Keratinocyte (primary cell): ENCODE data around the gene VIPR2. TPM values are rescaled to one million over a fixed set of nuclear protein-coding genes. Genes with fewer than 3 reads are reported as not detected.

Experiments
- DNase-seq: peaks from one replicate; pipeline ENCODE4 v3.0.0-alpha.2; 2011; ENCODE audit warnings: low read depth, missing footprints, low spot score
- FAIRE-seq: peaks from 2 replicates; lab custom pipeline; 2011; peaks lifted over from hg19 to GRCh38; lab: Jason Lieb, UNC
- H2AFZ ChIP-seq: 2 replicates; pipeline ENCODE4 v1.6.0; 2012; ENCODE audit warnings: low read length, control low read depth, inconsistent platforms; ENCODE audit not compliant: control insufficient read depth
- H3K27ac ChIP-seq: 2 replicates; pipeline ENCODE4 v1.5.1; 2011; ENCODE audit warnings: low read length; ENCODE audit not compliant: control insufficient read depth, insufficient read depth
- H3K27me3 ChIP-seq: 3 replicates; pipeline ENCODE4 v1.6.0; 2011; ENCODE audit warnings: low read length; ENCODE audit not compliant: control insufficient read depth, insufficient read depth; ENCODE audit errors: extremely low read depth
- H3K36me3 ChIP-seq, 2 experiments: 2 replicates in 1 of 2; 3 replicates in 1 of 2; pipeline ENCODE4 v1.5.1; 2011; ENCODE audit warnings: low read length in 2 of 2, mild to moderate bottlenecking in 1 of 2; ENCODE audit not compliant: control insufficient read depth in 2 of 2, insufficient read depth in 2 of 2; ENCODE audit errors: extremely low read depth in 1 of 2
- H3K4me1 ChIP-seq: 3 replicates; pipeline ENCODE4 v1.5.1; 2011; ENCODE audit warnings: low read length; ENCODE audit not compliant: control insufficient read depth, insufficient read depth; ENCODE audit errors: extremely low read depth
- H3K4me2 ChIP-seq: 3 replicates; pipeline ENCODE4 v1.6.0; 2011; ENCODE audit warnings: low read depth, low read length; ENCODE audit not compliant: control insufficient read depth, insufficient read depth; ENCODE audit errors: extremely low read depth
- H3K4me3 ChIP-seq, 3 experiments: fragments of 200-600 bp in 1 of 3; sonication (generic) in 1 of 3; 2 replicates in 2 of 3; 3 replicates in 1 of 3; pipeline ENCODE4 v1.5.1; 2011 to 2016; ENCODE audit warnings: low read length in 3 of 3, mild to moderate bottlenecking in 3 of 3, control low read depth in 2 of 3, inconsistent platforms in 1 of 3, low read depth in 1 of 3, mixed read lengths in 1 of 3, mixed run types in 1 of 3, moderate library complexity in 1 of 3; ENCODE audit not compliant: control insufficient read depth in 2 of 3, insufficient read depth in 2 of 3; ENCODE audit errors: extremely low read depth in 1 of 3
- H3K79me2 ChIP-seq: 2 replicates; pipeline ENCODE4 v1.6.0; 2012; ENCODE audit warnings: low read length; ENCODE audit not compliant: control insufficient read depth, insufficient read depth
- H3K9ac ChIP-seq: 3 replicates; pipeline ENCODE4 v1.6.0; 2011; ENCODE audit warnings: low read length; ENCODE audit not compliant: control insufficient read depth, insufficient read depth; ENCODE audit errors: extremely low read depth
- H3K9me1 ChIP-seq: 3 replicates; pipeline ENCODE4 v1.6.0; 2011; ENCODE audit warnings: low read length; ENCODE audit not compliant: control insufficient read depth, insufficient read depth; ENCODE audit errors: extremely low read depth
- H3K9me3 ChIP-seq: 2 replicates; pipeline ENCODE4 v1.5.1; 2012; ENCODE audit warnings: low read depth, low read length; ENCODE audit not compliant: control insufficient read depth
- H4K20me1 ChIP-seq: 3 replicates; pipeline ENCODE4 v1.6.0; 2011; ENCODE audit warnings: low read length; ENCODE audit not compliant: control insufficient read depth, insufficient read depth; ENCODE audit errors: extremely low read depth
- EZH2 ChIP-seq: IDR thresholded peaks from one replicate; pipeline ENCODE4 v1.6.1; 2012; ENCODE audit warnings: inconsistent platforms, mild to moderate bottlenecking, low read length, moderate library complexity
- dilution Hi-C: fragments of 300-500 bp; cut with MboI; formaldehyde crosslinking; loops from one replicate; pipeline ENCODE4 v1.7.0; 2020; ENCODE audit warnings: low sequenced_read_pairs; ENCODE audit not compliant: extremely low pct_ligation_motif_present
- polyA plus RNA-seq, 5 experiments: library from polyadenylated mRNA; depleted of rRNA in 3 of 5; stranded (reverse) in 3 of 5; stranded (forward) in 1 of 5; unstranded in 1 of 5; fragments of >200 nt; gene quantifications; 1 replicate in 1 of 5; 2 replicates in 3 of 5; 3 replicates in 1 of 5; pipeline versions ENCODE4 v1.2.1 to v1.2.3, GENCODE V29; 2011 to 2012; ENCODE audit warnings: missing spikeins in 2 of 5, low read depth in 1 of 5, low replicate concordance in 1 of 5
- TF ChIP-seq, protein P1 (sequence below), 3 experiments: IDR thresholded peaks in 1 of 3; conservative IDR thresholded peaks in 1 of 3; optimal IDR thresholded peaks in 1 of 3; 2 replicates in 2 of 3; 3 replicates in 1 of 3; pipeline versions ENCODE3 to v1.5.1; 2011; ENCODE audit warnings: low read length in 3 of 3, mild to moderate bottlenecking in 3 of 3, moderate library complexity in 2 of 3, control low read depth in 1 of 3, inconsistent platforms in 1 of 3; ENCODE audit not compliant: insufficient read depth in 2 of 3; ENCODE audit errors: extremely low read depth in 1 of 3

Gene VIPR2
- polyA plus RNA-seq, 1 donor (not counting 4 experiments of a cell fraction or from before 2014, with no cell fraction given): not detected

DNA sequence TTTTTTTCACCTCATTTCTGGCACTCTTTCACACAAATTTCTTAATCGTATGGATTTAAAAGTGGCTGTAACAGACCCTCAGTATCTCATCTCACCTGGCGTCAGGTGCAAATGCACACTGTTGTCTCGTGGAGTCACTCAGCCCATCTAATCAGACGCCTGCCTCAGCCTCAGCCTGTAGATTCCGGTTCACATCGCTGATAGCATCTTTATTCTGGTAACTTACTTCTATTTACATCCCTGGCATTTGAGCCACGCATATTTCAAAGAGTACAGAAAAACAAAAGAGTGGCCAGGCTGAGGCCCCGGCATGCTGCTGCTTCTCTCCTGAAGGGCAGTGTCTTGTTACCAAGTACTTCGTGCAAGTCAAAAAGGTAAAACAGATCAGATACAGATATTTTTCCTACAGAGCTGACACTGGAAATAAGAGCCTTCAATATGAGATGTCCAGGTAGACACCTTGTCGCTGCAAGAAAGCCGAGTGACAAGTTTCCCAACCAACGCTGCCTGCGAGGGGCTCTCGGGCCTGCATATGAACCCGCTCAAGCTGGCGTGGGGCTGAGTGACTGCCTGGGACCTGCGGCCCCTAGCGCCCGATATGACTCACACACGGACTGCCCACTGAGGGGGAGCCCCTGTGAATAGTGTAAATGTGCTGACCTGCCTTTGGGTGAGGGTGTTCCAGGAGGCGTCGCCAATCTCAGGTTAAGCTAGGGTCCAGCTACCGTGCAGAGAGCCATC lies 4.3 kb downstream of the VIPR2 start:
- H3K27me3 ChIP-seq: peaks cover 26% of the 10 kb centered on the region
- no peak overlapping the region for H3K4me2 ChIP-seq
- no peaks in the 10 kb centered on the region for H3K9me1 ChIP-seq
- DNase-seq (no peak), FAIRE-seq (no peak)
- no peak overlapping the region for H3K9ac ChIP-seq
- H2AFZ ChIP-seq: no peak overlapping the region
- dilution Hi-C loops: no loop called here
- H3K27ac ChIP-seq: no peak overlapping the region
- H3K4me3 ChIP-seq: no peak overlapping the region
- no peaks in the 10 kb centered on the region for H3K79me2 ChIP-seq
- H3K4me1 ChIP-seq: no peaks in the 10 kb centered on the region
- no peaks in the 10 kb centered on the region for H3K9me3 ChIP-seq
- no peaks in the 10 kb centered on the region for H3K36me3 ChIP-seq
- no peak for TF ChIP-seq EZH2
- TF ChIP-seq, protein P1, sequence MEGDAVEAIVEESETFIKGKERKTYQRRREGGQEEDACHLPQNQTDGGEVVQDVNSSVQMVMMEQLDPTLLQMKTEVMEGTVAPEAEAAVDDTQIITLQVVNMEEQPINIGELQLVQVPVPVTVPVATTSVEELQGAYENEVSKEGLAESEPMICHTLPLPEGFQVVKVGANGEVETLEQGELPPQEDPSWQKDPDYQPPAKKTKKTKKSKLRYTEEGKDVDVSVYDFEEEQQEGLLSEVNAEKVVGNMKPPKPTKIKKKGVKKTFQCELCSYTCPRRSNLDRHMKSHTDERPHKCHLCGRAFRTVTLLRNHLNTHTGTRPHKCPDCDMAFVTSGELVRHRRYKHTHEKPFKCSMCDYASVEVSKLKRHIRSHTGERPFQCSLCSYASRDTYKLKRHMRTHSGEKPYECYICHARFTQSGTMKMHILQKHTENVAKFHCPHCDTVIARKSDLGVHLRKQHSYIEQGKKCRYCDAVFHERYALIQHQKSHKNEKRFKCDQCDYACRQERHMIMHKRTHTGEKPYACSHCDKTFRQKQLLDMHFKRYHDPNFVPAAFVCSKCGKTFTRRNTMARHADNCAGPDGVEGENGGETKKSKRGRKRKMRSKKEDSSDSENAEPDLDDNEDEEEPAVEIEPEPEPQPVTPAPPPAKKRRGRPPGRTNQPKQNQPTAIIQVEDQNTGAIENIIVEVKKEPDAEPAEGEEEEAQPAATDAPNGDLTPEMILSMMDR (optimal IDR thresholded peaks at IDR 0.05 in 1 of 3, IDR thresholded peaks at IDR 0.05 in 1 of 3, conservative IDR thresholded peaks at IDR 0.05 in 1 of 3; ENCODE audit: extremely low read depth in 1 of 3, insufficient read depth in 2 of 3, low read length in 3 of 3): no peak
- no peaks in the 10 kb centered on the region for H4K20me1 ChIP-seq

- H3K79me2 ChIP-seq: no peaks in the 10 kb centered on the region
- H3K4me3 ChIP-seq: no peak overlapping the region
- no peak for TF ChIP-seq EZH2
- TF ChIP-seq, protein P1 (optimal IDR thresholded peaks at IDR 0.05 in 1 of 3, IDR thresholded peaks at IDR 0.05 in 1 of 3, conservative IDR thresholded peaks at IDR 0.05 in 1 of 3; ENCODE audit: extremely low read depth in 1 of 3, insufficient read depth in 2 of 3, low read length in 3 of 3): no peak
- dilution Hi-C loops: loop anchor here (5.0 kb wide), 1 partner anchor 62 kb away; no protein-coding TSS in a partner anchor
- no peaks in the 10 kb centered on the region for H3K9me1 ChIP-seq
- H3K27me3 ChIP-seq: peaks cover 23% of the 10 kb centered on the region
- H2AFZ ChIP-seq: no peak overlapping the region
- no peaks in the 10 kb centered on the region for H3K9me3 ChIP-seq
- H3K36me3 ChIP-seq: no peaks in the 10 kb centered on the region
- H3K9ac ChIP-seq: no peak overlapping the region
- H3K4me2 ChIP-seq: no peak overlapping the region
- no peaks in the 10 kb centered on the region for H4K20me1 ChIP-seq
- no peak for DNase-seq
- no peaks in the 10 kb centered on the region for H3K4me1 ChIP-seq
- no peak for FAIRE-seq
- H3K27ac ChIP-seq: no peak overlapping the region
Measured at GRCh38 chr7:159139639-159140038, 5.0 kb downstream of the VIPR2 start.
